Kidney (tissue), 14 donors: Measurements from ENCODE around the gene RALGDS. TPM values are rescaled to one million over a fixed set of nuclear protein-coding genes. Genes with fewer than 3 reads are reported as not detected.
A peak's percentile ranks its signal among the peaks of the same experiment; 100 is the strongest.

Source experiments
- DNase-seq, 5 donors: peaks; one replicate each; pipeline ENCODE4 v3.0.0-alpha.2; 2013 to 2020
- FAIRE-seq: peaks from 2 replicates; lab custom pipeline; 2012; peaks lifted over from hg19 to GRCh38; lab: Jason Lieb, UNC
- H3K27ac ChIP-seq, 2 donors: one replicate each; pipeline ENCODE4 v1.7.0; 2013; ENCODE audit warnings: low read depth in 2 of 2, low read length in 2 of 2, inconsistent platforms in 1 of 2
- H3K27me3 ChIP-seq: one replicate; pipeline ENCODE4 v1.7.1; 2013; ENCODE audit warnings: low read length, inconsistent platforms; ENCODE audit not compliant: control insufficient read depth, insufficient read depth
- H3K36me3 ChIP-seq, 3 donors: one replicate each; pipeline versions ENCODE4 v1.7.0 to v1.7.1; 2013; ENCODE audit warnings: low read length in 3 of 3, control low read depth in 1 of 3, inconsistent platforms in 1 of 3; ENCODE audit not compliant: insufficient read depth in 3 of 3, control insufficient read depth in 2 of 3
- H3K4me1 ChIP-seq, 3 donors: one replicate each; pipeline versions ENCODE4 v1.7.0 to v1.7.1; 2013; ENCODE audit warnings: low read length in 3 of 3, inconsistent platforms in 1 of 3, low read depth in 1 of 3; ENCODE audit not compliant: control insufficient read depth in 2 of 3, insufficient read depth in 2 of 3
- H3K4me3 ChIP-seq, 3 donors: one replicate each; pipeline versions ENCODE4 v1.7.0 to v1.8.1; 2013; ENCODE audit warnings: low read length in 3 of 3, control low read depth in 1 of 3, inconsistent platforms in 1 of 3
- H3K9ac ChIP-seq, 3 donors: one replicate each; pipeline versions ENCODE4 v1.7.0 to v1.7.1; 2013; ENCODE audit warnings: low read length in 3 of 3, control low read depth in 1 of 3, inconsistent platforms in 1 of 3
- H3K9me3 ChIP-seq, 3 donors: one replicate each; pipeline versions ENCODE4 v1.7.0 to v1.7.1; 2013; ENCODE audit warnings: low read length in 3 of 3, control low read depth in 1 of 3, inconsistent platforms in 1 of 3; ENCODE audit not compliant: control insufficient read depth in 2 of 3, insufficient read depth in 1 of 3
- intact Hi-C: fragments of 100-400 bp; cut with DNase I; formaldehyde crosslinking; loops from one replicate; pipeline ENCODE4 v1.11.1; 2022
- polyA plus RNA-seq: library from polyadenylated mRNA; stranded (reverse); fragments of 350-450 nt; fragmentation: Illumina TruSeq; extraction: RNeasy Lipid Tissue Mini Kit (QIAGEN cat#74804); gene quantifications from one replicate; pipeline ENCODE4 v1.2.3, GENCODE V29; 2014; ENCODE audit warnings: low read depth, low replicate concordance; ENCODE audit not compliant: insufficient read depth
- total RNA-seq: library from RNA; stranded (reverse); fragmentation: NEBNext Ultra II Directional; extraction: Animal tissue kit (Norgen Biotek cat#: 25700); gene quantifications from one replicate; pipeline ENCODE4 v1.2.1, GENCODE V29; 2021
- TF ChIP-seq, protein P1 (sequence below): IDR thresholded peaks from 3 replicates; pipeline ENCODE4 v1.5.1; 2012; ENCODE audit warnings: mild to moderate bottlenecking, moderate library complexity, borderline replicate concordance; ENCODE audit not compliant: insufficient read depth; ENCODE audit errors: extremely low read depth
- donor health status: control.
- donor health status: control.
- donor health status: control.
- donor health status: control.
- donor health status: control.
- donor health status: DM: yes; HTN: yes; CAD: no.
- donor health status: Normal renal cell carcinoma (clear cell type).

Gene RALGDS
- total and polyA plus RNA-seq, 2 donors from 2014 or later, result 13.0 to 43.3 TPM

- intact Hi-C loops, result no loop called here
- peaks cover 0 to 30% (median 23%) of the 10 kb centered on the region in 3 donors for H3K4me1 ChIP-seq
- no peaks in the 10 kb centered on the region for H3K27me3 ChIP-seq
- H3K9ac ChIP-seq, result no peak overlapping the region
- H3K36me3 ChIP-seq, result peaks cover 0 to 14% (median 6%) of the 10 kb centered on the region in 3 donors
- no peak for FAIRE-seq
- DNase-seq, result peak in 2 of 5 donors; percentile 34 to 69
- no peaks in the 10 kb centered on the region for H3K9me3 ChIP-seq
- H3K4me3 ChIP-seq, result no peak overlapping the region
- peak overlapping the region in 1 of 2 donors; percentile 71 for H3K27ac ChIP-seq
- TF ChIP-seq, protein P1, sequence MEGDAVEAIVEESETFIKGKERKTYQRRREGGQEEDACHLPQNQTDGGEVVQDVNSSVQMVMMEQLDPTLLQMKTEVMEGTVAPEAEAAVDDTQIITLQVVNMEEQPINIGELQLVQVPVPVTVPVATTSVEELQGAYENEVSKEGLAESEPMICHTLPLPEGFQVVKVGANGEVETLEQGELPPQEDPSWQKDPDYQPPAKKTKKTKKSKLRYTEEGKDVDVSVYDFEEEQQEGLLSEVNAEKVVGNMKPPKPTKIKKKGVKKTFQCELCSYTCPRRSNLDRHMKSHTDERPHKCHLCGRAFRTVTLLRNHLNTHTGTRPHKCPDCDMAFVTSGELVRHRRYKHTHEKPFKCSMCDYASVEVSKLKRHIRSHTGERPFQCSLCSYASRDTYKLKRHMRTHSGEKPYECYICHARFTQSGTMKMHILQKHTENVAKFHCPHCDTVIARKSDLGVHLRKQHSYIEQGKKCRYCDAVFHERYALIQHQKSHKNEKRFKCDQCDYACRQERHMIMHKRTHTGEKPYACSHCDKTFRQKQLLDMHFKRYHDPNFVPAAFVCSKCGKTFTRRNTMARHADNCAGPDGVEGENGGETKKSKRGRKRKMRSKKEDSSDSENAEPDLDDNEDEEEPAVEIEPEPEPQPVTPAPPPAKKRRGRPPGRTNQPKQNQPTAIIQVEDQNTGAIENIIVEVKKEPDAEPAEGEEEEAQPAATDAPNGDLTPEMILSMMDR, result no peak
These were observed 9.0 kb downstream of the RALGDS start for GRCh38 chr9:133111808-133112662.

- FAIRE-seq, result no peak
- no peak overlapping the region for H3K27ac ChIP-seq
- H3K4me1 ChIP-seq, result peaks cover 0 to 26% (median 23%) of the 10 kb centered on the region in 3 donors
- no peak overlapping the region for H3K9ac ChIP-seq
- H3K27me3 ChIP-seq, result no peaks in the 10 kb centered on the region
- peak in 2 of 5 donors; percentile 23 to 49 for DNase-seq
- no peak overlapping the region for H3K4me3 ChIP-seq
- TF ChIP-seq, protein P1, result no peak
- intact Hi-C loops, result no loop called here
- peaks cover 0 to 25% (median 15%) of the 10 kb centered on the region in 3 donors for H3K36me3 ChIP-seq
- no peaks in the 10 kb centered on the region for H3K9me3 ChIP-seq
These were observed 10.9 kb downstream of the RALGDS start for GRCh38 chr9:133109931-133110650.

GRCh38 chr9:133108794-133109641, 12.0 kb downstream of the RALGDS start:
- no peaks in the 10 kb centered on the region for H3K27me3 ChIP-seq
- no peak overlapping the region for H3K9ac ChIP-seq
- intact Hi-C loops, result no loop called here
- DNase-seq, result peak in 2 of 5 donors; percentile 31 to 73
- TF ChIP-seq, protein P1, result no peak
- no peak overlapping the region for H3K27ac ChIP-seq
- FAIRE-seq, result no peak
- H3K9me3 ChIP-seq, result no peaks in the 10 kb centered on the region
- H3K4me3 ChIP-seq, result no peak overlapping the region
- H3K4me1 ChIP-seq, result peaks cover 0 to 15% (median 14%) of the 10 kb centered on the region in 3 donors
- H3K36me3 ChIP-seq, result peaks cover 0 to 25% (median 15%) of the 10 kb centered on the region in 3 donors
